ENCODE measurements around the gene DUXA.

- TF ChIP-seq CTCF (IDR thresholded peaks at IDR 0.05; ENCODE audit: borderline replicate concordance, extremely low read depth, low read length, poor library complexity, severe bottlenecking) = no peak
- no peak for TF ChIP-seq EZH2 (IDR thresholded peaks at IDR 0.05; ENCODE audit: borderline replicate concordance, low read depth, low read length, severe bottlenecking)
Observed at GRCh38 chr19:57190301-57190700, 23.0 kb upstream of the DUXA start.
